Activated CD4-positive, alpha-beta T cell treated with anti-CD3 and anti-CD28 coated beads for 4 hours (primary cell): ENCODE results near the gene MYL6B.
"Not testable (repeated sequence)": the region's sequence is repeated elsewhere in the genome, so short reads cannot be mapped to it uniquely, and the experiment has no call there.

Experiments
- DNase-seq, 2 donors: peaks; one replicate each; pipeline ENCODE4 v3.0.0-alpha.2; 2020

MYL6B gene

DNA sequence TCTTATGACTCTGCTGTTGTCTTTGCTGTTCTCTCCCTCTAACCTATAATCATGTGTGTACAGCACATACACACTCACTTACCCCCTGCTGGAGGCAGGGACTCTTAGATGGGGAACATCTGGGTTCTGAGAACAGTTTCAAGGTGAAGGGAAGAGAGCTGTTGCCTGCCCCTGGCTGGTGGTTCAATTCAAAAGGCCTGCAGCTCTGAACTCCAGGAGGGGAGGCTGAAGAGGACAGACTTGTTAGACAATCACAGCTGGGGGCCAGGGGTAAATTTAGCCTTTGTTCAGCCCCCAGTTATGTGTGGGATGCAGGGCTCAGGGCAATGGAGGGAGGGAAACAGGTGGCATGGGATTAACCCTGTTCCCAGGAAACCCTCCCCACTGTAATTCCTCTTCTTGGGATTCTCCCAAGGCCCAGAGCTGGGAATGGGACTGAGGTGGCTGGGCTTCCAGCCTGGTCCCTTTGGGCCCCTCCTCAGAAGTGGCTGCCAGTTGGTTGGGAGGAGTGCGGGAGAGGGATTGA lies 1.9 kb downstream of the MYL6B start:
- no peak for DNase-seq

DNA sequence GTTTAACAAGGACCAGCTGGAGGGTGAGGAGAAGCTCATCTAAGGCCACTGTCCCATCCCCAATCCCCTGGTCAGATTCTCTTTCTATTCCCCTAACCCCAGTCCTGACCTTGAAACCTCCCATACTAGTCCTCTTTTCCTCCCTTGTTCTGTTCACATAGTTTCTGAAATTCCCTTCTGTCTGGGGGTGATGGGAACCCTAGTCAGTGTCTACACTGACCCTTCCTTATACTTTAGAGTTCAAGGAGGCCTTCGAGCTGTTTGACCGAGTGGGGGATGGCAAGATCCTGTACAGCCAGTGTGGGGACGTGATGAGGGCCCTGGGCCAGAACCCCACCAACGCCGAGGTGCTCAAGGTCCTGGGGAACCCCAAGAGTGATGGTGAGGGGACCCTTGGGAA lies 2.4 kb downstream of the MYL6B start:
- no peak for DNase-seq

DNA sequence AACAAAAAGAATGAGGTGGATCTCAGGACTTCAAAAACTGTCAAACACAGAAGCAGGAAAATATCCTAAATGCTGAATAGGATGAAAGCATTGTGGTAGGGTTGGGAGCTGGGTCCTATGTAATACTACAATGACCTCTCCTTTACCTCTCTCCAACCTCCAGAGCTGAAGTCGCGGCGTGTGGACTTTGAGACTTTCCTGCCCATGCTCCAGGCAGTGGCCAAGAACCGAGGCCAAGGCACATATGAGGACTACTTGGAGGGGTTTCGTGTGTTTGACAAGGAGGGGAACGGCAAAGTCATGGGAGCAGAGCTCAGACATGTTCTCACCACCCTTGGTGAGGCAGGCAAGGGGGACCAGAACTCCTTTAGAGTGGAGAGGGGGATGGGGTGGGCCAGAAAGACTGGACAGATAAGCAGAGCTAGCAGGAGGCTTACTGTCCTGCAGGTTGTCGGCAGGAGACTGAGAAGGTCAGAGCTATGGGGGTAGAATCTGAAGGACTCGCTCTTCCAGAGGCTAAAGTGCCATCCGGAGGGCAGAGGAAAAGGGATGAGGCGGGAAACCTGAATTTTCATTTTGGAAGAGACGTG lies 3.0 kb downstream of the MYL6B start:
- no peak for DNase-seq

DNA sequence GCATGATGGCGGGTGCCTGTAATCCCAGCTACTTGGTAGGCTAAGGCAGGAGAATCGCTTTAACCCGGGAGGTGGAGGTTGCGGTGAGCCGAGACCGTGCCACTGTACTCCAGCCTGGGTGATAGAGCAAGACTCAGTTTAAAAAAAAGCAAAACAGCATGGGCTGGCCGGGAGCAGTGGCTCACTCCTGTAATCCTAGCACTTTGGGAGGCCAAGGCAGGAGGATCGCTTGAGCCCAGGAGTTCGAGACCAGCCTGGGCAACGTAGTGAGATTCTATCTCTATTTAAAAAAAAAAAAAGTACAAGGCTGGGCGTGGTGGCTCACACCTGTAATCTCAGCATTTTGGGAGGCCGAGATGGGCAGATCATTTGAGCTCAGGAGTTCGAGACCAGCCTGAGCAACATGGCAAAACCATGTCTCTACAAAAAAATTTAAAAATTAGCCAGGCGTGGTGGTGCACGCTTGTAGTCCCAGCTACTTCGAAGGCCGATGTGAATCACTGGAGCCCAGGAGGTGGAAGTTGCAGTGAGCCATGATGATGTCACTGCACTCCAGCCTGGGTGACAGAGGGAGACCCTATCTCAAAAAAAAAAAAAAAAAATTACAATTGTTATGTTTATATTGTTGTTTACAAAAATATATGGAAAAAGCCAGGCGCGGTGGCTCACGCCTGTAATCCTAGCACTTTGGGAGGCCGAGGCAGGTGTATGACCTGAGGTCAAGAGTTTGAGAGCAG lies 4.2 kb downstream of the MYL6B start:
- DNase-seq: not testable (repeated sequence)

DNA sequence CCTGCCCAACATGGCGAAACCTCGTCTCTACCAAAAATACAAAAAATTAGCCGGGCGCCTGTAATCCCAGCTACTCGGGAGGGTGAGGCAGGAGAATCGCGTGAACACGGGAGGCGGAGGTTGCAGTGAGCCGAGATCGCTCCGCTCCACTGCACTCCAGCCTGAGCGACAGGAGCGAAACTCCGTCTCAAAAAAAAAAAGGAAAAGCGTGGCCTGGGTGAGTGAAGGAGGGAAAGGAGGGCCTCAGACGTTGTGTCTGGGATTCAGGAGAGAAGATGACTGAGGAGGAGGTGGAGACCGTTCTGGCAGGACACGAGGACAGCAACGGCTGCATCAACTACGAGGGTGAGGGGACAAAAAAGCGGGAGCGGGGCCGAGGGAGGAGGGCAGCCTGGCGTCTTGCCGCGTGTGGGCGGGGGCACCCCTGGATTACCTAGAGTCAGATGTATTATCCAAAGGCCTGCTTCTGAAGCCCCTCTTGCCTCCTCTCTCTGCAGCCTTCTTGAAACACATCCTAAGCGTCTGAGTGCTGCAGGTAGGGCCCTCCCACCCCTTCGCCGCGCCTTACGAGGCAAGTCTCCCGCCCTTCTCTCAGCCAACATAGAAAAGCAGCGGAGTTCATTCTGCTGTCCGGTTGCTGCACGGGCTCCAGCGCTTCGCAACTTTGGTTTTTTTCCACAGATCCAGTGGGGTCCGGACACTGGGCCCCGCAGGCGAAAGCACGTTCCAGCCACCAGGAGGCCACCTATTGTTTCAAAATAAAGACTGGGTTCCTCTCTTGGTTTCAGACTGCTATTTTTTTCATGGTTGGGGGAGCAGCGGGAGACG lies 5.0 kb downstream of the MYL6B start:
- peak; percentile 39 to 44 for DNase-seq

DNA sequence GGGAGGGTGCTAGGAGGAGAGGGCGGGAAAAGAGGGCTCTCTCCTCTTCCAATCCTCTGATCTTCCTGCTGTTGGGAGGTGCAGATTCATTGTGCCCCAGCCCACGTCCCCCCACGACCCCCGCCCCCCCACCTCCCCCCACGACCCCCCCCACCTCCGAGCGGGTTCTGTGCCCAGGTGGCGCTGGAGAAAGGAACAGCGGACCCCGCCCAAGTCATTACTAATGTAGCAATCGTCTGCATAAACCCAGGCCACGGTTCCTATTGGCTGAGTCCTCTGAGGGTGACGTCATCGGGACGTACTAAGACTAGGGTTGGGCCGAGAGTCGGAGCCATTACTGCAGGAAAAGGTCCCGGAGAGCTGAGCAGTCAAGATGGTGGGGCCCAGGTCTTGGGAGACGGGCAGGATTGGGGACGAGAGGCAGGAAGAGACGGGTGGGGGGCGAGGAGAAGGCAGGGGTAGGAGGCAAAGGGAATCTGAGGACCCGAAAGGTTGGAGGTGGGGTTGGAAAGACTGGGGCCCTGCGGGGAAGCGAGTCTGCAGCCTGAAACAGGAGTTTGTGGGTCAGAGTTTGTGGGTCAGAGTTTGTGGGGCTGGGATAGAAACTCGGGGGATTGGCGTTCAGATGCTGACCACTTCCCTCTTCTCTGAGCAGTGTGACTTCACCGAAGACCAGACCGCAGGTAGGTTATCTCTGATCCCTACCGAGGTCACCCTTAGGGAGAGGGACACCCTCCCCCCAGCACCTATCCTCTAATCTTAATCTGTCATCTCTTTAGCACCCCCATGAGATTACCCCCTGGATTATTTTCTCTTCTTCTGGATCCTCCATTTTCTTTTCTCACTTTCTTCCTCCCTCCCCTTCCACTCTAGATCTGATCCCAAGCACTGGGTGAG lies 5.9 kb downstream of the MYL6B start, which contains the start of gene MYL6:
TSS of gene MYL6 (plus strand) at position 331 of the 897 bp plus-strand sequence. CDS start at position 374, 43 bp downstream.
- DNase-seq: peak; percentile 93

DNA sequence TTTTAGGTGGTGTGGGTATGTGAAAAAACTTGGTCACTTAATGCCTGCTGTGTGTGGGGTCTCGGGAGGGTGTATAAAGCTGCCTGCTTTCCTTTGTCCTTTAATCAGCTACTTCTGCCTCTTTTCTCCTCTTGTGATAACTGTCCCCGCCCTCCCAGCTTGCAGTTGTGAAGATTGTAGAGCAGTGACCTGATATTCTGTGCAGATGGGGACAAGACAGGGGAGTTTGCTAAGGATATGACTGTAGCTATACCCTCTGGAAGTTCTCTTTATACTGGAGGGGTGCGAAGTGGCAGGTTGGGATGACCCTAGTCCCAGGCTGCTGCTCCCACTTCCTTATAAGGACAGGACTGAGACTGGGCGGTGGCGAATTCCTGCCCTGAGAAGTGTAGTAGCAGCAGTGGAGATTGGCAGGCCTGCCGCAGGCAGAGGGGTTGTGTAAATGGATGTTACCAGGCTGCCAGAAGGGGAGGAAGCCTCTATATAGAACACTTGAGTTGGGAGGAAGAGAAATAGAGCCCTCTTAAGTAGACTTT lies 6.6 kb downstream of the MYL6B start:
- DNase-seq: peak in 1 of 2 donors; percentile 25

DNA sequence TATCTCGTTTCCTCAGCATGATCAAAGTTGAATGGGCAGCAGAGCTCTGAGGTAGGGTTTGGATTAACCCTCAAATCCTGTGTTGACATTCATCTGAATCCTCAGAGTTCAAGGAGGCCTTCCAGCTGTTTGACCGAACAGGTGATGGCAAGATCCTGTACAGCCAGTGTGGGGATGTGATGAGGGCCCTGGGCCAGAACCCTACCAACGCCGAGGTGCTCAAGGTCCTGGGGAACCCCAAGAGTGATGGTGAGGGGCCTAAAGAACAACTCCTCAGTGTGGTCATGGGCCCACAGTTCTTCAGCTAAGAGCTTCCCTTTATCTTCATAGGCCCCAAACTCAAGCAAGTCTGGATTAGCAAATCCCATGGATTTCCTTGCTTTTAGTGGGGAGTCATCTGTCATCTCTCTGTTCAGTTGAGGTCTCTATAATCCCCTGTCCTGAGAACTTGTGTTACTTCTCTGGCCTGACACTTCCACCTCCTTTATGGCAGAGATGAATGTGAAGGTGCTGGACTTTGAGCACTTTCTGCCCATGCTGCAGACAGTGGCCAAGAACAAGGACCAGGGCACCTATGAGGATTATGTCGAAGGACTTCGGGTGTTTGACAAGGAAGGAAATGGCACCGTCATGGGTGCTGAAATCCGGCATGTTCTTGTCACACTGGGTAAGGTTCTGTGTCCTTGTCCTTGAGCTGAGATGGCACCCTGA lies 7.2 kb downstream of the MYL6B start:
- no peak for DNase-seq

DNA sequence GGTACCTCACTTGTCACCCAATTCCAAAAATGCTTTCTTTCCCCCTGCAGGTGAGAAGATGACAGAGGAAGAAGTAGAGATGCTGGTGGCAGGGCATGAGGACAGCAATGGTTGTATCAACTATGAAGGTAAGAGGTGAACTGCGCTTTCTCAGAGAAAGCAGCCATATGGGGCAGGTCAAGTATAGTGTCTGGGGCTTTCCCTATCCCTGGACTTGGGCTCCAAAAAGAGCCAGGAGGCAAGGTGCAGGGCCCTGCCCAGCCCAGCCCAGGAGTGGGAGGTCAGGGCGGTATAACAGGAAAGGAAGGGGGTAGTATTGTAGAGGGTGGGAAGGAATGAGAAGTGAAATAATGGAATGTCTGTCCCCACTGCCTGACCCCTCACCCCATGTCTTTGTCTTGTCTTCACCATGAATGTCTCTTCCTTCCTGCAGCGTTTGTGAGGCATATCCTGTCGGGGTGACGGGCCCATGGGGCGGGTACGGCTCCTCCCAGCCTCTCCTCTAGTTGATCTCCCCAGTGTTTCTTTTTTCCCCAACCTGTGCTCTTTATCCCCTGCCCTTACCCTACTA lies 7.9 kb downstream of the MYL6B start:
- DNase-seq: peak; percentile 53 to 66

DNA sequence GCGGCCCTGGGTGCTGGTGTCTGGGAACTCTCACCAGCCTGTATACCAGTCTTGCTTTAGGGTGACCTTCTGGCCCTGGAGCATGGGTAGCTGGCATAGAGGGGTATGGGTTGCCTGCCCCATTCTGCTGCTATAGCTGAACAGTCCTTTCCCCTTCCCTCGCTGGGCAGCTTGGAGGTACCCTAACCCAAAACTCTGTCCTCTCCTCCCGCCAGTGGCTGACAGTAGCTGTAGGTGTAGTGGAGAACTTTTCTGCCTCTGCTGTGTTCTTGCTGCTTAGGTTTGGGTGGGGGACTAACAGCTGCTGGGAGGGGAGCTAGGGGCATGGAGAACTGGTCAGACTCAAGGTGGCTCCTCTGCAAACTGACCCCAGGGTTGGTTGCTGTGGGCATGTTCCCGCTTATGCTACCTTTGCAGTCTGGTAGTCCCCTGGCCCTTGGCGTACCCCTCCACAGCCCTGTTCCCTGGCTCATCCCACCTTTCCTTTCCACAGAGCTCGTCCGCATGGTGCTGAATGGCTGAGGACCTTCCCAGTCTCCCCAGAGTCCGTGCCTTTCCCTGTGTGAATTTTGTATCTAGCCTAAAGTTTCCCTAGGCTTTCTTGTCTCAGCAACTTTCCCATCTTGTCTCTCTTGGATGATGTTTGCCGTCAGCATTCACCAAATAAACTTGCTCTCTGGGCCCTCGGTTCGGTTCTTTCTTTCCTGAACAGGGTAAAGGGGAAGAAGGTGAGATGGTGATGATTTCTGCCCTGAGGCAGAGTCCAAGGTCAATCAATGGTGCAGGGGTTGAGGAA lies 8.7 kb downstream of the MYL6B start:
- DNase-seq: no peak

DNA sequence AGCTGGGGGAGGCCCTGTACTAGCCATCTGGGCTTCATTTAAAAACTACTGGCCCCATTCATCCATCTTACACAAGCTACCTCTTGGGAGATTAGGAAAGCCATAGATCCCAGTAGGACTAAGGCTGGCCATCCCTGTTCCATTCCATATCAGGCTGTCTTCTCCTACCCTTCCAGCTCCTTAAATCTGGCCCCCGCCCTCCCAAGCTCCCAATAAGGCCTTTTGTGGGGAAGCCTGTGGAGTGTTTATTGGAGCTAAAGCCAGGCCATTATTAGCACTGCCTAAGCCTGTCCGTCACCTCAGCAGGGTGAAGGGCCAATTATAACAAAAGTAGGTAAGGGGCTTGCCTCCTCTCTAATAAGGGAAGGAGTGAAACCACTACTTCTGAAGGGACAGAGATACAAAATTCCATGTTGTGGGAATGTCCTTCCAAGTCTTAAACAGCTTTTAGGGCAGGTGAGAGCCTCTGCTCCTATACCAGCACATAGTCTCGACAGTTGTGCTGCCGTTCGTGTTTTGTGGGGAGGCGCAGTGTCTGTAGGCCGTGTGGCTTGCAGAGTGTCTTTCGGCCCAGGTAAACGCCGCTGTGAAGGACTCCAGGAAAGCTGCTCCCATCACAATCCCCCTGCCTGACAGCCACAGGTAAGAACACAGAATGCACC lies 9.4 kb downstream of the MYL6B start:
- no peak for DNase-seq

DNA sequence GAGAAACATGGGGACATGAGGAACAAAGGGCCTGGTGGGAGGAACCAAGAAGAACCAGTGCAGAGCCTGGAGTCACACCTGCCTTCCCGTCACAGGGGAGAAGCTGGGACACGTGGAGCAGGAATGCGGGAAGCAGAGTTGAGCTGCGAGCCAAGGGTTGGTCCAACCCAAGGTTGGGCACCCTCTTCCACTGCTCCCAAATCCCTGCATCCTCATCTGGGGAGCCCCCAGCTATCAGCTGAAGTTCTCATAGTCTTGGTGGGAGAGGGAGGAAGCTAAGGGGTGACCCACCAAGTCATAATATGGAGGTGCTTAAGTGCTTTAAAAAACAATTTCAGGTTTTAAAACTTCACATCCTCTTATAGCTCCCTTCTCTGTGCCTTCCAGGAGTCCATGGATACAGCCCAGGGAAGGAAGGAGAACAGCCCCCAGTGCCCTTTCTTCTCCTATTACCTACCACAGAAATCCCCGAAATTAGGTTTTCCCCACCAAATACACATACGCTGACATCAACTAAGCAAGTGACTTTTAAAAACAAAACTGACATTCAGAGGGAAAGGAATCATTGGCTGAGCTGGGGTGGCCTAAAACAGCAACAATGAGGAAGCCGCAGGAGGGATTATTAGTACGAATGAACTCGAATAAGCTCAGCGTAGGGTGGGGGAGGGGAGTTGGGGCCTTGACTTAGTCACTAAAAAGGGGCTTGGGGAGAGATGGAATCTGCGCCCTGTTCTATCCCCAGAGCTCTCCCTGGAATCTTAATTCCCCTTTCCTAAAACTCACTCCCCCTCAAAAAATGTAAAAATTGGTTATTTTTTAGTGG lies 10.3 kb downstream of the MYL6B start:
- no peak for DNase-seq

DNA sequence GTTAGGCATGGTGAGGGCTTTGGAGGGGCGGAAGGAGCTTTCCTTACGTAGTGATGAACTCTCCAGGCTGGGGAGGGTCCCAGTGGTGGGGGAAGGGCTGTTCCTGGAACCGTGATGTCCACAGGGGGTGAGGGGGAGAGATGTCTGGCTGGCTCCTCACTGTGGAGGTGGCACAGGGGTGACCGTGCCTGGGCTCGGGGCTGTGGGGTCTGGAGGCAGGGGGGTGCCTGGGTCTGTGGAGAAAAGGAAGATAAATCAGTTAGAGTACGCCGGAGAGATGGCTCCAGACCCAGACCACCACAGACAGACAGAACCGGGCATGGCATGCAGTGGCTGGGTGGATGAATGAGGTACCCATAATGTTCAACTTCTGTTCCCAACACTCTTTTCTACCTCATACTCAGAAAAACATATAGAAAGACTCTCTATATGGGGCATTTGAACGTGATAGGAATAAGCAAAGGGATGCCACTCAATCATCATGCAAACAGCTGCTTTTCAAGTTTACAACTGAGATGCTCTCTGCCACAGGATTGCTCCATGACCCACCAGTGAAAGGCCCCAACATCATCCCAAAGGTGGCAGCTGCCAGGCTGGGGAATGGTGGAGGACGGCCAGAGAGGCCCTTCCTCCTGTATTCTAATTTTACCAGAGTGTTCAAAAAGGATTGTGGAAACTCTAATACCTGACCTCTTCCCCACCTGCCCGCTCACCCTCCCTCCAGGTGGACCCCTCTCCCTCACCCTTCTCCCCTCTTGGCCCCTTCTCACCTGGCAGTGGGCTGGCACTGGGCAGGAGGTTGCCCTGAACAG lies 11.4 kb downstream of the MYL6B start:
- DNase-seq: no peak

DNA sequence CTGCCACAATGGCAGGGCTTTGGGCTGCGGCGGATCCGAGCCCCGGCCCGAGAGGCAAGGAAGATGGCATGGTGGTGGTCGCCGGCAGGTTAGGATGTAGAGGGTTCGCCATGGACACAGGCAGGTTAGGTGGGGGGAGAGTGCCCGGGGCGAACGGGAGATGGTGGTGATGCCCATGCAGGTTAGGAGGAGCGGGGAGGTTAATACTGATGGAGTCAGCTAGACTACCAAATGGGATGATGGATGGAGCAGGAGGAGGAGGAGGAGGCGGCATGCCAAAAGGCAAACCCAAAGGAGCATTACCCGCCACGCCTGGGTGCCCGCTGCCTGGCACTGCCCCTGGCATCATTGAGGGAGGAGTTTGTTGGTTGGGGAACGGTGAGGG lies 11.9 kb downstream of the MYL6B start:
- no peak for DNase-seq

DNA sequence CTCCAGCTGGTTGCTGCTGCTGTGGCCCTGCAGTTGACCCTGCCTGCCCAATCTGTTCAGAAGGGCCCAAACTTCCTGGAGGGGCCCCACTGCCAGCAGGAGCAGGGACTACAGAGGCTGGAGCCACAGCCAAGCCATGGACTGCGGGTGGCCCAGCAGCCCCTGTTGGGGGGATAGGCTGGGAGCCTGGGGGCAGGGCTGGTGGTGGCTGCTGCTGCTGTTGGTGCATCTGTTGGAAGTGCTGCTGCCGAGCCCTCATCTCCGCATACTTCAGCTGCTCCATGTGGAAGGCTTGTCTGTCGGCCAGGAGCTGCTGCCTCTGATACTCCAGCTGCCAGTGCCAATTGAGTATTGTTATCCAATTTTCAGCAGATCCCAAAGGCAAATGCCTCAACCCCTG lies 13.0 kb downstream of the MYL6B start:
- no peak for DNase-seq

DNA sequence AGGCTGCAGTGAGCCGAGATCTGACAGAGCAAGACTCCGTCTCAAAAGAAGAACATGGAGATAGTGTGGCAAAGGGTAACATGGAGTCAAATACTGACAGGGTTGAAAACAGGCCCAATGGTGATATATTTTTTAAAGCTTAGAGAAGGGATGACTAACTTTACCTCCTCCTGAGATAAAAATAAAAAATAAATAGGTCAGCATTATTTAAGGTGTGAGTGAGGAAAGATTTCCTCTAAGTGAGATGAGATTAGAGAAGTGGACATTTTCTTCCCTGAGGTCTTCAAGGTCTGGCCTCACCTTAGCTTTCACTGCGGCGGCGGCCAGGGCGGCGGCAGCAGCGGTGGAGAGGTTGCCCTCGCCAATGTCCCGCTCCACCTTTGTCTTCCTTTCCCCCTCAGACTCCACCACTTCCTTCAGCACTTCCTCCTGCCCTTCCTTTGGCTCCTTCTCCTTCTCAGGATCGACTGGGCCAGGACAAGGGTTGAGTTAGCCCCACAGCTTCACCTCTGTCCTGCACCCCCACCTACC lies 16.9 kb downstream of the MYL6B start:
- no peak for DNase-seq

DNA sequence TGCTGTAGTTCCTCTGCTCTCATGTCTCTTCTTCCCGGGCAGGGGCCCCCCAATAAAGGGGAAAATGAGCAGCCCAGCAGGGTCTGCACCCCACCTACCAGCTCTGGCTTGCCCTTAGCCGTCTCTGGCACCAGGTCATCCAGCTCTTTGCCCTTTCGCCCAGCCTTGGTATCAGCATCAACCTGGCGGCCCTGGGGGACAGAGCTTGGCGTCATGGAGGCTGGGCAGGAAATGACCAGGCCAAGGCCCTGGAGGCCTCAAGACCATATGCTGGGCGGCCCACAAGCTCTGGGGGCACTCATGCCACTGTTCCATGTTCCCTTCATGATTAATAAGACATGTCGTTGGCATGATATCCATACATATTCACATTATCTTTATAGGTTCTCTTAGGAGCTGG lies 20.5 kb downstream of the MYL6B start:
- DNase-seq: no peak

DNA sequence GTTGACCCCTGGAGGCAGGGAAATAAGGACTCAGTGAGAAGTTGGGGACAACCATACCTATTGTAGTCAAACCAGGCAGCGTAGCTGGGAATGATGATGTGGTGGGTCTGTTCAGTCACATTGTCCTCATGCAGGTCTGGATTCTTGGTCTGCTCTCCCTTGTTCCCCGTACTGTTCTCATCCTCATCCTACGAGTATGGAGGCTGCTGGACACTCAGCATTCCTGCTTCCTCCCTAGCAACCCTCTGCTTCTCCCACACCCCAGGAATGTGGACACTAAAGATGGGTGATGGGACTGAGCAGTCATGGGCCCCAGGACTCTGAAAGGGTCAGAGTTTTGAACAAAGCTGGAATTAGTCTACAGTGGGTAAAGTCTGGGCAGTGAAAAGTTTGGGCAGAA lies 26.0 kb downstream of the MYL6B start:
- no peak for DNase-seq
